Measurements from ENCODE around the gene HNRNPL. TPM values are rescaled to one million over a fixed set of nuclear protein-coding genes. Genes with fewer than 3 reads are reported as not detected.

HNRNPL gene
- total RNA-seq, 1 experiment from 2014 or later: 443 TPM

- intact Hi-C loops (cut with micrococcal nuclease; ENCODE audit: unreplicated experiment): no loop called here
- H3K9me3 Mint-ChIP-seq (ENCODE audit: unreplicated experiment): no peaks in the 10 kb centered on the region
- TF ChIP-seq CTCF (IDR thresholded peaks at IDR 0.05; ENCODE audit: insufficient read depth in 1 of 2, low read depth in 1 of 2, low read length in 1 of 2, severe bottlenecking in 1 of 2, unreplicated experiment in 1 of 2): no peak
- CTCF ChIA-PET: interaction anchor here (0.5 to 2.9 kb wide), 8 partner anchors 34 to 579 kb away, joined by 3 to 12 read pairs (median 4); partner anchors contain the start of genes FAM98C, MRPS12, NFKBIB and SARS2
- H3K4me3 Mint-ChIP-seq (ENCODE audit: unreplicated experiment): peak overlapping the region; percentile 98
- no peak for DNase-seq
- H3K27ac Mint-ChIP-seq (ENCODE audit: unreplicated experiment): peak overlapping the region; percentile 99
- no peaks in the 10 kb centered on the region for H3K27me3 Mint-ChIP-seq (ENCODE audit: insufficient read depth, unreplicated experiment)
- peaks cover 23% of the 10 kb centered on the region for H3K36me3 ChIP-seq (ENCODE audit: control insufficient read depth, insufficient read depth, low read length)
- POLR2A ChIA-PET: interaction anchor here (0.5 to 1.6 kb wide), 27 partner anchors 8 to 1122 kb away, joined by 3 to 33 read pairs (median 5); partner anchors contain the start of genes ACTN4, ECH1, EIF3K and MRPS12
- peak overlapping the region; percentile 63 for H3K4me3 ChIP-seq (ENCODE audit: low read depth, low read length)
- no peaks in the 10 kb centered on the region for H3K27me3 ChIP-seq (replicated peaks; ENCODE audit: control insufficient read depth, insufficient read depth, low read length)
- TSS peak; percentile 31 for BruUV-seq (replicated peaks)
- H3K4me1 Mint-ChIP-seq (ENCODE audit: low read depth, unreplicated experiment): peaks cover 25% of the 10 kb centered on the region
- peaks cover 91% of the 10 kb centered on the region for H3K36me3 Mint-ChIP-seq (ENCODE audit: insufficient read depth, unreplicated experiment)
- no peaks in the 10 kb centered on the region for H3K9me3 ChIP-seq
- H3K4me1 ChIP-seq: peaks cover 10% of the 10 kb centered on the region; the same call in 1 of the 2 replicates
These were observed 1.3 kb downstream of the HNRNPL start for GRCh38 chr19:38848299-38849146.

GRCh38 chr19:38846097-38846496 is 3.7 kb downstream of the HNRNPL start:
- CTCF ChIA-PET: no interaction called here
- H3K4me3 ChIP-seq (ENCODE audit: low read depth, low read length): no peak overlapping the region
- H3K27me3 ChIP-seq (replicated peaks; ENCODE audit: control insufficient read depth, insufficient read depth, low read length): no peaks in the 10 kb centered on the region
- H3K9me3 ChIP-seq: no peaks in the 10 kb centered on the region
- Mint-ChIP-seq H3K4me3 (ENCODE audit: unreplicated experiment) (no peak overlapping the region), H3K36me3 (ENCODE audit: insufficient read depth, unreplicated experiment) (peaks cover 96% of the 10 kb centered on the region), H3K4me1 (ENCODE audit: low read depth, unreplicated experiment) (peaks cover 25% of the 10 kb centered on the region), H3K9me3 (ENCODE audit: unreplicated experiment) (no peaks in the 10 kb centered on the region), H3K27me3 (ENCODE audit: insufficient read depth, unreplicated experiment) (no peaks in the 10 kb centered on the region), H3K27ac (ENCODE audit: unreplicated experiment) (no peak overlapping the region)
- POLR2A ChIA-PET: interaction anchor here (0.5 to 1.3 kb wide), 2 partner anchors 14 to 604 kb away, joined by 4 read pairs; partner anchors contain the start of gene ECH1
- intact Hi-C loops (cut with micrococcal nuclease; ENCODE audit: unreplicated experiment): no loop called here
- H3K4me1 ChIP-seq: peaks cover 10% of the 10 kb centered on the region; the same call in 1 of the 2 replicates
- no TSS peak for BruUV-seq (replicated peaks)
- no peak for DNase-seq
- H3K36me3 ChIP-seq (ENCODE audit: control insufficient read depth, insufficient read depth, low read length): peaks cover 38% of the 10 kb centered on the region
- TF ChIP-seq CTCF (IDR thresholded peaks at IDR 0.05; ENCODE audit: insufficient read depth in 1 of 2, low read depth in 1 of 2, low read length in 1 of 2, severe bottlenecking in 1 of 2, unreplicated experiment in 1 of 2): no peak

- POLR2A ChIA-PET: interaction anchor here (0.5 to 1.3 kb wide), 2 partner anchors 14 to 605 kb away, joined by 4 read pairs; partner anchors contain the start of gene ECH1
- peaks cover 12% of the 10 kb centered on the region; the same call in 1 of the 2 replicates for H3K4me1 ChIP-seq
- Mint-ChIP-seq H3K4me3 (ENCODE audit: unreplicated experiment) (peak overlapping the region; percentile 30), H3K27ac (ENCODE audit: unreplicated experiment) (no peak overlapping the region), H3K4me1 (ENCODE audit: low read depth, unreplicated experiment) (peaks cover 29% of the 10 kb centered on the region), H3K27me3 (ENCODE audit: insufficient read depth, unreplicated experiment) (no peaks in the 10 kb centered on the region), H3K36me3 (ENCODE audit: insufficient read depth, unreplicated experiment) (peaks cover 100% of the 10 kb centered on the region), H3K9me3 (ENCODE audit: unreplicated experiment) (no peaks in the 10 kb centered on the region)
- no peaks in the 10 kb centered on the region for H3K27me3 ChIP-seq (replicated peaks; ENCODE audit: control insufficient read depth, insufficient read depth, low read length)
- TF ChIP-seq CTCF (IDR thresholded peaks at IDR 0.05; ENCODE audit: insufficient read depth in 1 of 2, low read depth in 1 of 2, low read length in 1 of 2, severe bottlenecking in 1 of 2, unreplicated experiment in 1 of 2): no peak
- no TSS peak for BruUV-seq (replicated peaks)
- H3K4me3 ChIP-seq (ENCODE audit: low read depth, low read length): no peak overlapping the region
- intact Hi-C loops (cut with micrococcal nuclease; ENCODE audit: unreplicated experiment): no loop called here
- peaks cover 39% of the 10 kb centered on the region for H3K36me3 ChIP-seq (ENCODE audit: control insufficient read depth, insufficient read depth, low read length)
- CTCF ChIA-PET: no interaction called here
- DNase-seq: no peak
- no peaks in the 10 kb centered on the region for H3K9me3 ChIP-seq
These were observed 4.3 kb downstream of the HNRNPL start for GRCh38 chr19:38845374-38846024.

All from Caco-2 (cell line).